SU-DHL-6 (cell line): ENCODE measurements around the gene AKT1.

ENCODE experiments used
- CTCF ChIP-seq: fragments of 200-600 bp; sonication (generic); IDR thresholded peaks from one replicate; pipeline ENCODE4 v1.5.1; 2017; ENCODE audit warnings: antibody characterized with exemption, mild to moderate bottlenecking, low read length, moderate library complexity; ENCODE audit not compliant: insufficient read depth, poor library complexity, severe bottlenecking
- EZH2phosphoT487 ChIP-seq: fragments of 200-600 bp; sonication (generic), shearing (Covaris generic); conservative IDR thresholded peaks from 2 replicates; pipeline ENCODE4 v1.6.1; 2018; ENCODE audit warnings: mild to moderate bottlenecking, antibody characterized with exemption, low read length, moderate library complexity, mixed read lengths

- no peak for TF ChIP-seq CTCF
- no peak for TF ChIP-seq EZH2phosphoT487
Observed at GRCh38 chr14:104751539-104752422, 43.8 kb downstream of the AKT1 start.
